OCI-LY1 (cell line): ENCODE measurements around the gene ESR1.

Source experiments
- EZH2 ChIP-seq: fragments of 200-600 bp; sonication (generic), shearing (Covaris generic); IDR thresholded peaks from 2 replicates; pipeline ENCODE4 v1.8.0; 2017; ENCODE audit warnings: borderline replicate concordance, mixed run types, mild to moderate bottlenecking, antibody characterized with exemption, low read length, moderate library complexity, mixed read lengths
- TF ChIP-seq, protein P1 (sequence below): fragments of 200-600 bp; sonication (generic), shearing (Covaris generic); IDR thresholded peaks from 2 replicates; pipeline ENCODE4 v1.5.1; 2017; ENCODE audit warnings: mild to moderate bottlenecking, antibody characterized with exemption, low read length, moderate library complexity, mixed read lengths

DNA sequence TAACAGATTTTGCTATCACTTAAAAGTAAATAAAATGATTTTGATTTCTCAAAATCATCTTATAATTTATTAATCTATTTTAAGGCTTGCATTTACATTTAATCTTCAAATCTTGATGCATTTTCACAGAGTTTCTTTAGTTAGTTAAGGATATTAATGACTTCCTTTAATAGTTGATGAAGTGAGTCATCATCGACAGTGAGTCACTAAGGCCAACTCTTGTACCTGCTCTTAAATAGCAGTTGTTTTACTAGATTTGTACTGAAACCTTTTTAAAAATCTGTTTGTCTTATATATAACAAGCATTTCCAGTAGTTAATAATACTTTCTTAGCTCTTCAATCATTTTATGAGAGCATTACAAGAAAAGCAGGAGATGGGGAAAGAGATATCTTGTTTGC is 191.7 kb downstream of the ESR1 start:
- TF ChIP-seq, protein P1, sequence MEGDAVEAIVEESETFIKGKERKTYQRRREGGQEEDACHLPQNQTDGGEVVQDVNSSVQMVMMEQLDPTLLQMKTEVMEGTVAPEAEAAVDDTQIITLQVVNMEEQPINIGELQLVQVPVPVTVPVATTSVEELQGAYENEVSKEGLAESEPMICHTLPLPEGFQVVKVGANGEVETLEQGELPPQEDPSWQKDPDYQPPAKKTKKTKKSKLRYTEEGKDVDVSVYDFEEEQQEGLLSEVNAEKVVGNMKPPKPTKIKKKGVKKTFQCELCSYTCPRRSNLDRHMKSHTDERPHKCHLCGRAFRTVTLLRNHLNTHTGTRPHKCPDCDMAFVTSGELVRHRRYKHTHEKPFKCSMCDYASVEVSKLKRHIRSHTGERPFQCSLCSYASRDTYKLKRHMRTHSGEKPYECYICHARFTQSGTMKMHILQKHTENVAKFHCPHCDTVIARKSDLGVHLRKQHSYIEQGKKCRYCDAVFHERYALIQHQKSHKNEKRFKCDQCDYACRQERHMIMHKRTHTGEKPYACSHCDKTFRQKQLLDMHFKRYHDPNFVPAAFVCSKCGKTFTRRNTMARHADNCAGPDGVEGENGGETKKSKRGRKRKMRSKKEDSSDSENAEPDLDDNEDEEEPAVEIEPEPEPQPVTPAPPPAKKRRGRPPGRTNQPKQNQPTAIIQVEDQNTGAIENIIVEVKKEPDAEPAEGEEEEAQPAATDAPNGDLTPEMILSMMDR: no peak
- TF ChIP-seq EZH2: no peak
